ENCODE measurements around the gene RPL37A. TPM values are rescaled to one million over a fixed set of nuclear protein-coding genes. Genes with fewer than 3 reads are reported as not detected.

The RPL37A gene
- polyA plus RNA-seq, 1 donor from 2014 or later = 1,655 TPM

GRCh38 chr2:216477283-216478035 lies 21.2 kb upstream of the RPL37A start:
- H2AFZ ChIP-seq (ENCODE audit: low read depth, low read length) = no peak overlapping the region
- H3K36me3 ChIP-seq (ENCODE audit: insufficient read depth, low read length) = peaks cover 3% of the 10 kb centered on the region

GRCh38 chr2:216478151-216478550 lies 20.5 kb upstream of the RPL37A start:
- Histone ChIP-seq H3K27ac (ENCODE audit: low read length) (no peak overlapping the region), H3K9me3 (ENCODE audit: low read length) (no peaks in the 10 kb centered on the region), H3K9ac (ENCODE audit: low read length) (no peak overlapping the region), H3F3A (ENCODE audit: insufficient read depth, low read length, poor library complexity, severe bottlenecking) (no peaks in the 10 kb centered on the region), H3K36me3 (ENCODE audit: insufficient read depth, low read length) (peaks cover 3% of the 10 kb centered on the region), H4K20me1 (ENCODE audit: insufficient read depth) (no peaks in the 10 kb centered on the region), H3K79me2 (replicated peaks; ENCODE audit: insufficient read depth, low read length) (no peaks in the 10 kb centered on the region), H3K4me3 (ENCODE audit: low read length) (no peak overlapping the region), H3K4me2 (ENCODE audit: low read length) (no peak overlapping the region), H3K27me3 (ENCODE audit: insufficient read depth, low read depth, low read length) (no peaks in the 10 kb centered on the region), H2AFZ (ENCODE audit: low read depth, low read length) (no peak overlapping the region), H3K9me2 (ENCODE audit: insufficient read depth, low read length) (no peaks in the 10 kb centered on the region)
- TF ChIP-seq POLR2AphosphoS5 (IDR thresholded peaks at IDR 0.05) (no peak), TAF1 (IDR thresholded peaks at IDR 0.05; ENCODE audit: low read depth) (no peak), RAD21 (conservative IDR thresholded peaks at IDR 0.05) (no peak)

More at GRCh38 chr2:216477283-216478035, 21.2 kb upstream of the RPL37A start:
- H3K4me2 ChIP-seq (ENCODE audit: low read length) = no peak overlapping the region
- no peaks in the 10 kb centered on the region for H4K20me1 ChIP-seq (ENCODE audit: insufficient read depth)
- H3K9me3 ChIP-seq (ENCODE audit: low read length) = no peaks in the 10 kb centered on the region
- H3F3A ChIP-seq (ENCODE audit: insufficient read depth, low read length, poor library complexity, severe bottlenecking) = no peaks in the 10 kb centered on the region
- no peak overlapping the region for H3K27ac ChIP-seq (ENCODE audit: low read length)
- H3K9me2 ChIP-seq (ENCODE audit: insufficient read depth, low read length) = no peaks in the 10 kb centered on the region
- TF ChIP-seq EP300 (conservative IDR thresholded peaks at IDR 0.05; ENCODE audit: poor library complexity, severe bottlenecking) = no peak
- no peak for TF ChIP-seq RAD21 (conservative IDR thresholded peaks at IDR 0.05)
- no peaks in the 10 kb centered on the region for H3K79me2 ChIP-seq (replicated peaks; ENCODE audit: insufficient read depth, low read length)
- no peak overlapping the region for H3K9ac ChIP-seq (ENCODE audit: low read length)
- no peak overlapping the region for H3K4me3 ChIP-seq (ENCODE audit: low read length)
- H3K27me3 ChIP-seq (ENCODE audit: insufficient read depth, low read depth, low read length) = no peaks in the 10 kb centered on the region

DNA sequence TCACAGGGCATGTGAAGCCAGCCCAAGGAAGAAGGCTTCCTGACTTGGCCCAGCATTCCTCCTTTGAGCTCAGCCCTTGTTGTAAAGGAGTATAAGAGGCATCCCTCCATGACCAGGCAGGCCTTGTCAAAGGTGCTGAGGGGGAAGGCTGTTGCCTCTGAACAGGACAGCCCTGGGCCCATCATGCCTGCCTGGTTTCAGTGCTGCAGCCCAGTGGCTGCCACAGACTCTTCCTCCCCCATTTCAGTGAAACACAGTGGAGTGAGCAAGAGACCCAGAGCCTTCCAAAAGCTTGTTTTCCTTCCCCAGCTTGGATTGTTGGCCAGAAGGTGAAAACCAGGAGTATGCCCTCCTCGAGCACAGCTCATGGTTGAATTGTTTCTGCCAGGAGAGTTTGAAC lies 19.9 kb upstream of the RPL37A start:
- TF ChIP-seq TAF1 (IDR thresholded peaks at IDR 0.05; ENCODE audit: low read depth) (no peak), RAD21 (conservative IDR thresholded peaks at IDR 0.05) (no peak), CTCF (IDR thresholded peaks at IDR 0.05; ENCODE audit: poor library complexity, severe bottlenecking) (no peak), EZH2 (IDR thresholded peaks at IDR 0.05; ENCODE audit: borderline replicate concordance, insufficient read depth, low read length, poor library complexity, severe bottlenecking) (no peak), POLR2AphosphoS5 (IDR thresholded peaks at IDR 0.05) (no peak), MXI1 (conservative IDR thresholded peaks at IDR 0.05; ENCODE audit: poor library complexity, severe bottlenecking) (no peak), EP300 (conservative IDR thresholded peaks at IDR 0.05; ENCODE audit: poor library complexity, severe bottlenecking) (no peak), SMC3 (conservative IDR thresholded peaks at IDR 0.05; ENCODE audit: poor library complexity) (no peak)
- TF ChIP-seq, protein P1, sequence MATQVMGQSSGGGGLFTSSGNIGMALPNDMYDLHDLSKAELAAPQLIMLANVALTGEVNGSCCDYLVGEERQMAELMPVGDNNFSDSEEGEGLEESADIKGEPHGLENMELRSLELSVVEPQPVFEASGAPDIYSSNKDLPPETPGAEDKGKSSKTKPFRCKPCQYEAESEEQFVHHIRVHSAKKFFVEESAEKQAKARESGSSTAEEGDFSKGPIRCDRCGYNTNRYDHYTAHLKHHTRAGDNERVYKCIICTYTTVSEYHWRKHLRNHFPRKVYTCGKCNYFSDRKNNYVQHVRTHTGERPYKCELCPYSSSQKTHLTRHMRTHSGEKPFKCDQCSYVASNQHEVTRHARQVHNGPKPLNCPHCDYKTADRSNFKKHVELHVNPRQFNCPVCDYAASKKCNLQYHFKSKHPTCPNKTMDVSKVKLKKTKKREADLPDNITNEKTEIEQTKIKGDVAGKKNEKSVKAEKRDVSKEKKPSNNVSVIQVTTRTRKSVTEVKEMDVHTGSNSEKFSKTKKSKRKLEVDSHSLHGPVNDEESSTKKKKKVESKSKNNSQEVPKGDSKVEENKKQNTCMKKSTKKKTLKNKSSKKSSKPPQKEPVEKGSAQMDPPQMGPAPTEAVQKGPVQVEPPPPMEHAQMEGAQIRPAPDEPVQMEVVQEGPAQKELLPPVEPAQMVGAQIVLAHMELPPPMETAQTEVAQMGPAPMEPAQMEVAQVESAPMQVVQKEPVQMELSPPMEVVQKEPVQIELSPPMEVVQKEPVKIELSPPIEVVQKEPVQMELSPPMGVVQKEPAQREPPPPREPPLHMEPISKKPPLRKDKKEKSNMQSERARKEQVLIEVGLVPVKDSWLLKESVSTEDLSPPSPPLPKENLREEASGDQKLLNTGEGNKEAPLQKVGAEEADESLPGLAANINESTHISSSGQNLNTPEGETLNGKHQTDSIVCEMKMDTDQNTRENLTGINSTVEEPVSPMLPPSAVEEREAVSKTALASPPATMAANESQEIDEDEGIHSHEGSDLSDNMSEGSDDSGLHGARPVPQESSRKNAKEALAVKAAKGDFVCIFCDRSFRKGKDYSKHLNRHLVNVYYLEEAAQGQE (IDR thresholded peaks at IDR 0.05; ENCODE audit: borderline replicate concordance) = no peak
- H3K4me3 ChIP-seq (ENCODE audit: low read length) = no peak overlapping the region
- no peak overlapping the region for H3K27ac ChIP-seq (ENCODE audit: low read length)
- H3K9me2 ChIP-seq (ENCODE audit: insufficient read depth, low read length) = no peaks in the 10 kb centered on the region
- peaks cover 3% of the 10 kb centered on the region for H3K36me3 ChIP-seq (ENCODE audit: insufficient read depth, low read length)
- H3K27me3 ChIP-seq (ENCODE audit: insufficient read depth, low read depth, low read length) = no peaks in the 10 kb centered on the region
- H3K79me2 ChIP-seq (replicated peaks; ENCODE audit: insufficient read depth, low read length) = no peaks in the 10 kb centered on the region
- no peaks in the 10 kb centered on the region for H3K9me3 ChIP-seq (ENCODE audit: low read length)
- no peak overlapping the region for H3K9ac ChIP-seq (ENCODE audit: low read length)
- H4K20me1 ChIP-seq (ENCODE audit: insufficient read depth) = no peaks in the 10 kb centered on the region
- H2AFZ ChIP-seq (ENCODE audit: low read depth, low read length) = no peak overlapping the region
- H3F3A ChIP-seq (ENCODE audit: insufficient read depth, low read length, poor library complexity, severe bottlenecking) = no peaks in the 10 kb centered on the region
- H3K4me2 ChIP-seq (ENCODE audit: low read length) = no peak overlapping the region

All from neural cell (in vitro differentiated cells).